GM18519 (cell line): ENCODE data around the gene TSPAN15.
"Not testable (repeated sequence)": the region's sequence is repeated elsewhere in the genome, so short reads cannot be mapped to it uniquely, and the experiment has no call there.

ENCODE experiments used
- ATAC-seq: cut with Tn5 transposase; IDR thresholded peaks from one replicate; pipeline ENCODE4 v1.9.1; 2021; ENCODE audit warnings: mild to moderate bottlenecking, moderate library complexity; ENCODE audit not compliant: unreplicated experiment, low FRiP score

The TSPAN15 gene

DNA sequence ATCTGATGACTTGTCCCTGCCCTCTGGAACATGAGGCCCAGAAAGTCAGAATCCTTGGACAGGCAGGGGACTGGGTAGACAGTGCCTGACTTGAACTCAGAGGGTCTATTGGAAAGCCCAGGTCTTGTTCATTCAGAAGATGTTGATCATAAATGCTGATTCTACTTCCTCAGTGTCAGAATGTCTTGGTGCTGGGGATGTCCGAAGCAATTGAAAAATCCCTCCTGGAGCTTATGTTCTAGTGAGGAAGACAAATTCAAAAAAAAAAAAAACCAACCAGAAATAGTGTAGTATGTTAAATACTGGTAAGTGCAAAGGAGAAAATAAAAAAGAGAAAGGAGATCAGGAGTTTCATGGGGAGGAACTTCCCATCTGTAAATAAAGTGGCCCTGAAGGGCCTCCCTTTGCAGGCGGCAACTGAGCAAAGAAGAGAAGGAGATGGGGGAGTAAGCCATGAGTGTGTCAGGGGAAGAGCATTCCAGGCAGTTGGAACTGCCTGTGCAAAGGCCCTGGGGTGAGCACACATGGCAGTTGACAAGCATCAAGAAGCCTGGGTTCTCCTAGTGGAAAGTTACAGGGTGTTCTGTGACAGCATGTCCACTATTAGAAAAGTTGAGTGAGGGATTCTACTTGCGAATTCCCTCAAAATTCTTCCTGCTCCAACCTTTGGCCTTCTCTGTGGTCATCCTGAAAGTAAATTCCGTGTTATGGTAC lies 30.7 kb downstream of the TSPAN15 start:
- no peak for ATAC-seq

DNA sequence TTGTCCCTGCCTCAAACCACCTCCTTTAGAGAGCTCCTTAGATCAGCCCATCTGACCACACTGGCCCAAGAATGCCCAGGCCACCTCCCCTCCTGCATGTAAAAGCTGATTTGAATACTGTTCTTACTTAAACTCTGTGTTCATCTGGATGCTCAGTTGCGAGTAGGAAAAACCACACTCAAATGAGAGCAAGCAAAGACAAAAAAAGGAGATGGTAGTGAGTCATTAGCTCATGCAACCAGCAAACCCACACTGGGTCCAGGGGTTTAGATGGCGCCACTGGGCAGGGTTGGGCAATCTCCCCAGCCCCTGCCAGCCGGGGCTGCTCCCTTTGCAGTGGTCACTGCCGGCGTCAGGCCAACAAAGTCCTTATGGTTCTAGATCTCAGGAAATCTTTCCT lies 32.7 kb downstream of the TSPAN15 start:
- no peak for ATAC-seq

DNA sequence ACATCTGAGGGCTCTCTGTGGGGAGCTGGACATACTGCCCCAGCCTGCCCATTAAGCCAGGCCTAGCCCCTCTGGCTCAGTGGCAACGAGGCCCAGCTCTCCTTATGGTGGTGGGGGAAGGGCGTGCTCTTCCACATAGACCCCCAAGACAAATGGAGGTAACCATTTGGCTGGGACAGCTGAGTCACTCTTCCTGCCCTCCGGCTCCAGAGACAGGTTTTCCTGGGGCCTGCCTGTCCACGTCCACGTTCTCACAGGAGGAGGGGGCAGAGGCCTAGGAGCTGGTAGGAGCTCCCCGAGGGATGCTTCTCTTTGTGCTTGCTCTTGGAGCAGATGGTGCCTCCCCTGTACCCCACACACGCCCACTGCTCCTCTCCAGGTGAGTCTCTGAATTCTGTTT lies 33.5 kb downstream of the TSPAN15 start:
- no peak for ATAC-seq

DNA sequence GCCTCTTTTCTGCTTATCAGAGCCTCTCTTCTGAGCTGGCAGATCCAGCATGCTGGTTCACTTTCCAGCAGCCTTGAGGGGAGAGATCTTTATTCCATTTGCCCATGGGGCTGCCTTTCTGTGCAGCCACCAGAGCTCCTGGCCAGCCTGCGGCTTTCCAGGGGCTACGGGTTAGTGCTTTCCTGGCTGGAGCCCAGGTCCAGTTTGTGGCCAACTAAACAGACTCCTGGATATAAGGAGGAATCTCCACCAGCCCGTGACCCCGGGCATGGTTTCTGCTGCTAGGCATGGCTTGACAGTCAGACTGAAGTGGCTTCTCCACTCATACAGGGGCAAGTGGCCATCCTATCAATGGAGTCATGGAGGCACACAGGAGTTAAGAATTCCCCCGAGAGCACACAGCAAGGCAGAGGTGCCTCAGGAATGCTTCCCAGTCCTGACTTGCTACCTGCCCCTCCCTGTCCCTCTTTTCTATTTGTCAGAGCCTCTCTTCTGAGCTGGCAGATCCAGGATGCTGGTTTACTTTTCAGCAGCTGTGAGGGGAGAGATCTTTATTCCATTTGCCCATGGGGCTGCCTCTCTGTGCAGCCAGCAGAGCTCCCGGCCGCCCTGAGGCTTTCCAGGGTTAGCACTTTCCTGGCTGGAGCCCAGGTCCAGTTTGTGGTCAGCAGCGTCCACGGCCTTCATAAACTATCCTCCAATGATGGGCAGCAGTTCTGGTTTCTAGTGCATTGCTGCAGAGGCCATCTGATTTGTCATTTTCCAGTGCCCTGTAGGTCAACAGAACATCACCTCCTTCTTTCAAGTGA lies 35.9 kb downstream of the TSPAN15 start:
- ATAC-seq = no peak

DNA sequence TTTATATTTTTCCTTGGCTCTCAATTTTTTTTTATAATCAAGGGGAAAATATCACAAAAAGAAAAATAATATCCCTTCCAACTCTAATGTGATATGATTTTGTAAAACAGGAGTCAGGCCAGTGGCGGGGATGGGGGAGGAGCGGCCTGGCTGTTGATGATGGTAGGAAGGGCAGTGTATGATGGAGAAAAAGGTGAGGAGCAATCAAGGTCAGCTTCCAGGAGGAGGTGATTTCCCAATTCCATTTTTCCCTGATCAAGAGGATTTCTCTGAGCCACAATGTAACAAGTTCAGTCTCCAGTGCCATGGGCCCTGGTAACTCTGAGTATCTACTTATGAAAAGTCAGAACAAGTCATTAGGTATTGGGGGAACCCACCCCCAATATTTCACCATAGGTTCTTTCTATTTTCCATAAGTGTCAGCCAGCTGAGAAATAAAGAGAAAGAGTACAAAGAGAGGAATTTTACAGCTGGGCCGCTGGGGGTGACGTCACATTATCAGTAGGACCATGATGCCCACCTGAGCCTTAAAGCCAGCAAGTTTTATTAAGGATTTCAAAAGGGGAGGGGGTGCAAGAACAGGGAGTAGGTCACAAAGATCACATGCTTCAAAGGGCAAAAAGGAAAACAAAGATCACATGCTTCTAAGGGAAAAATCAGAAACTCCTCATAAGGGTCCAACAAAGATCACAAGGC lies 37.0 kb downstream of the TSPAN15 start:
- not testable (repeated sequence) for ATAC-seq

DNA sequence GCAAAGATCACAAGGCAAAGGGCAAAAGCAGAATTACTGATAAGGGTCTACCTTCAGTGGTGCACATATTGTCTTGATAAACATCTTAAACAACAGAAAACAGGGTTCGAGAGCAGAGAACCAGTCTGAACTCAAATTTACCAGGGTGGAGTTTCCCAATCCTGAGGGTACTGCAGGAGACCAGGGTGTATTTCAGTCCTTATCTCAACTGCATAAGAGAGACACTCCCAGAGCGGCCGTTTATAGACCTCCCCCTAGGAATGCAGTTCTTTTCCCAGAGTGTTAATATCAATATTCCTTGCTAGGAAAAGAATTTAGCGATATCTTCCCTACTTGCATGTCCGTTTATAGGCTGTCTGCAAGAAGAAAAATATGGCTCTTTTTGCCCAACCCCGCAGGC lies 37.6 kb downstream of the TSPAN15 start:
- ATAC-seq = not testable (repeated sequence)

DNA sequence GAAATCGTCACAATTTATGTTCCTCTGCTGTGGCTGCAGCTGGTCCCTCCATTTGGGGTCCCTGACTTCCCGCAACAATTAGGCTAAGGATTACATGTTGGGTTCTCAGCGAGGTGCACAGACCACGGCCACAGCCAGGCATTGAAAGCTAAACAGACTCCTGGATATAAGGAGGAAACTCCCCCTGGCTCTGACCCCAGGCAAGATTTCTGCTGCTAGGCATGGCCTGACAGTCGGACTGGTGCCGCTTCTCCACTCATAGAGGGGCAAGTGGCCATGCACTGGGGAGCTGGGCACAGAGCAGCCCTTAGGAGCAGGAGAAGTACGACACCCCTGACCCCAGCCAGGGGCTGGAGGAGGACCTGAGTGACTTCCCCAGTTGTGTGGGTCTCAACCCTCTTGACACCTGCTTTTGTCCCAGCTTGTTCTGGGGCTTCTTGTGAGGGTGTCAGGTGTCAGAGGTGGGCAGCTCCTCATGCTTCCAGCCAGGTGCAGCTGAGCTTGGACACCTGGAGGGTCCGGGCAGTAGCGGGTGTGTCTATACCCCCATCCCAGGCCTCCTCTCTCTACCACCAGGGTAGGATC lies 38.3 kb downstream of the TSPAN15 start:
- no peak for ATAC-seq

DNA sequence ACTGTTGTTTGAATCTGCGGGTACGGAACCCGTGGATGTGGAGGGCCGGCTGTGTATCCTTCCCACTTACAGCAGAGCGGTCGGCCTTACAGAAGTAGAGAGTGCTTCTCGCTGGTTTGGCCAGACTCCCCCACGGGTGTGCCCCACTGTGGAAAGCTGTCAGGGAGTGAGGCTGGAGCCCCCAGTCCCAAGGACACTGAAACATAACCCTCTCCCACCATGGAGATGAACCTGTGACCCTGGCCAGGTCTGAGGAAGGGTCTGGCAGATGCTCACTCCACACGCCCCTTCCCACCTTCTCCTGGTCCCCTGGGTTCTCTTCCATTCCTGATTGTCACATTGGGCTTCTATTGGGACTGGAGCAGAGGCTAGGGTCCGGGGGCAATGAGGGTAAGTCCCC lies 39.6 kb downstream of the TSPAN15 start:
- ATAC-seq = no peak

DNA sequence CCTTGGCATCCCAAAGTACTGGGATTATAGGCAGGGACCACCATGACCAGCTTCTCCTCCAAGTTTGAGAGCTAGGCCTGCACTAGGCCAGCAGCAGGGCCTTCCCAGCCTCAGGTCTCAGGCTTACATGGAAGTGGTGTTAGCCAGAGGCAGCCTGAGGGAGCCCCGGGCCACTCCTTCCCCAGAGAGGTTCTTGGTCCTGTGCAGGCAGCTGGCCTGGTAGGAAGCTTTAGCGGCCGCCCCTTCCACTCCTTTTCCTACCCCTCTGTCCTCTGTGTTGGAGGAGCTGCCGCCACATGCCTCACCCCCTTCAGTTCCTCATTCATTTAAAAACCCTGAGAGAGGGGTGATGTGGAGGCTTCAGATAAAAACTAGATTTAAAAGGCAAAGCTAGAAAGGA lies 40.3 kb downstream of the TSPAN15 start:
- ATAC-seq = no peak

DNA sequence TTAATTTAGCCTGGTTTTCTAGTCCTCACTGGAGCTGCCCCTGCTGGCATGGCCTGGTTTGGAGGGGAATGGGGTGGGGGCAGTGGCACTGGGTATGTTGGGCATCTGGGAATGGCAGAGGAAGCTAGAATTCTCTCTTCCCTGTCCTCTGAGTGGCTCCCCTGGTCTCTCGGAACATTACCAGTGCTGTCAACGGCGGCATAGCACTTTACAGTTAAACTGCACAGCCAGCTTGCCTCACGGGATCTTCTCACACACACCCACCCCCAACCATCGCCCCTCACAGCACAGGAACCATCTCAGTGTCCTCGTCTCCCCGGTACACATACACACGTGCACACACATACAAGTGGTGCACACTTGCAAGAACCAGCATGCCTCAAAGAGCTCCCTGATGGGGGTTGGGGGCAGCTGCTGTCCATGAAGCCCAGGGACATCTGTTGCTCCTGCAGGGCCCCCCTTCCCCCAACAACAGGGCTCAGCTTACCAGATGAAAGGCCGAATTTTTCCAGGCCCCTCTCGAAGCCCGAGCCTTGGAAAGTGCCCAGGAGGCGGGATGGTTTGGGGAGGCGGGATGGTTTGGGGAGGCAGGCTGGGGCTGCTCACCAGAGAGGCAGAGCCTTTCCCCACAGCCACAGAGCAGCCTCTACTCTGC lies 41.0 kb downstream of the TSPAN15 start:
- no peak for ATAC-seq

DNA sequence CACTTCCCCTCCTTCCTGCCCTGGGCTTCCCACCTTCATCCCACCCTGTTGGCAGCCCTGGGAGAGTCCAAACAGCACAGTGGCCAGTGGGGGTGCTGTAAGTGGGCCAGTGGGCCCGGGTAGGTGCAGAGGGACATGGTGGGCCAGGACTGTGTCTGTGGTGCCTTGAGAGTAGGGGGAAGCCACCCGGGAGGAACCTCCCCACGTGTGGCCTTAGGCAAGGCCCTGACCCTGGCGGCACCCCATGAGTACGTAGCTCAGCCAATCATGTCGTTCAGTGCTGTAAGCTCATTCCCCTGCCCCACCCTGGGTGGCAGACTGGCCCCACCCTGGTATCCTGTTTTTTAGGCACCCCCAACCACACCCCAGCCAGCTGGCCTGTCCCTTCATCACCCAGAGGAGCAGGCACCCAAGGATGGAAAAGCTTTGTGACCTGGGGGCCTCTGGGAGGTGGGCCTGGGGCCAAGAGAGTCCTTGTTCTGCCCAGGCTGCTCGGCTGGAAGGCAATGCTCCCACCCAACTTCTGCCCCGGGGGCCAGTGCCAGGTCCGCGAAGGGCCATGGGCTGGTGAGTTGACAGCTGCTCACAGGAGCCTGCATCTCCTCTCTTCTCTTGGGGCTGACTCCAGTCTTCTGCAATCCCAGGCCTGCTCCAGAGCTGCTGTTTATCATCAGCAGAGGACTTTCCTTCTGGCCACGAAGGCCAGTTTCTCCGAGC lies 41.6 kb downstream of the TSPAN15 start:
- ATAC-seq = no peak

DNA sequence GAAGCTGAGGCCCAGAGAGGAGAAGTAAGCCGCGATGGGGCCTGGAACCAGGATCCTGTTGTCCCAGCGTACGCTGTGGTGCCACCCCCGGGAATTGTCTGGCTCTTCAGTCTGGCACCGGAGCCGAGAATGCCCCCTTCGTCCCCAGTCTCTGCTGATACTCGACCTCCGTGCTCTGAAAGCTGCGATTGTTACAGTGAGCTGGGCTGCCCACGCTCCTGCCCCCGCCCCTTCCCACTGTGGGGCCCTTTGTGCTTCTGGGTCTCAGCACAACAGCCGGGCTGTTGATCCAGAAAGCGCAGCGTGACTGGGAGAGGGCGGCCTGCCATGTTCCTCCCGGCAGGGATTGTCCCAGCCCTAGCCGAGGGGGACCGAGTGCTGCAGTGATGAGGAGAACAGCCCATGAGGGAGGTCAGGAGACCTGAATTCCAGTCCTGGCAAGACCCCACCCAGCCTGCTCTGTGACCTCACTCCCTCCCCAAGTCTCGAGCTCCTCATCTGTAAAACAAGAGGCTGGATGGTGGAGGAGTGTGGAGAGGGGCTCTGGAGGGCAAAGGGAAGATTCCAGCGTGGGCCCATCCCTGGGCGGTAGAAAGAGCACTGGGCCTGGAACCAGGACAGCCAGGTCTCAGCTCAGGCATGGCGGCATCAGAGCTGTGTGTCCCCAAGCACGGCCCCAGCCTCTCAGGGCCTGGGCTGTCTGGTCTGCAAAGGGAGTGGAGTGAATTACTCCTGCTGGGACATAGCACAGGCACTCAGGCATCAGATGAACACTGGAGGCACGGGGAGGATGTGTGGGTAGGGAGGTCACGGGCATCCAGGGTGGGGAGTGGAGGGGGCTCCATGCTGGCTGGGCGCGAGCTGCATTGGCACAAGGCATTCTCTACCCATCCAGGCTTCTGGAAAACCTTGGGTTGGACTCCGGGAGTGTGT lies 43.6 kb downstream of the TSPAN15 start:
- no peak for ATAC-seq

DNA sequence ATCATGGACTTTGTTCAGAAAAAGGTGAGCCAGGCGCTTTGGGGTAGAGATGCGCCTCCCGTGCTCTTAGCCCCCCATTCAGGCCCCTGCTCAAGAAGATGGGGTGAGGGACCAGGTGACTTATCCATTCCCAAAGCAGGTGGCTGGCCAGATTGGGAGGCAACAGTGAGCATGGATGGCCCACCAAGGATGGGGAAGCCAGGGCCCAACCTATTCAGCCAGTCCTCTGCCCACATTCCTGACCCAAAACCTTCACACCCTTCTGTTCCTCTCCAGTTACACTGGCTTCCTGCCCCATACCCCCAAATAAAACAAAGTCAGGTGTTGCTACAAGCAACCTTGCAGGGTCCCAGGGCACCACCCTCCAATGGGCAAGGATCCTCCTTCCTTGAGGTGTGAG lies 44.4 kb downstream of the TSPAN15 start:
- no peak for ATAC-seq

DNA sequence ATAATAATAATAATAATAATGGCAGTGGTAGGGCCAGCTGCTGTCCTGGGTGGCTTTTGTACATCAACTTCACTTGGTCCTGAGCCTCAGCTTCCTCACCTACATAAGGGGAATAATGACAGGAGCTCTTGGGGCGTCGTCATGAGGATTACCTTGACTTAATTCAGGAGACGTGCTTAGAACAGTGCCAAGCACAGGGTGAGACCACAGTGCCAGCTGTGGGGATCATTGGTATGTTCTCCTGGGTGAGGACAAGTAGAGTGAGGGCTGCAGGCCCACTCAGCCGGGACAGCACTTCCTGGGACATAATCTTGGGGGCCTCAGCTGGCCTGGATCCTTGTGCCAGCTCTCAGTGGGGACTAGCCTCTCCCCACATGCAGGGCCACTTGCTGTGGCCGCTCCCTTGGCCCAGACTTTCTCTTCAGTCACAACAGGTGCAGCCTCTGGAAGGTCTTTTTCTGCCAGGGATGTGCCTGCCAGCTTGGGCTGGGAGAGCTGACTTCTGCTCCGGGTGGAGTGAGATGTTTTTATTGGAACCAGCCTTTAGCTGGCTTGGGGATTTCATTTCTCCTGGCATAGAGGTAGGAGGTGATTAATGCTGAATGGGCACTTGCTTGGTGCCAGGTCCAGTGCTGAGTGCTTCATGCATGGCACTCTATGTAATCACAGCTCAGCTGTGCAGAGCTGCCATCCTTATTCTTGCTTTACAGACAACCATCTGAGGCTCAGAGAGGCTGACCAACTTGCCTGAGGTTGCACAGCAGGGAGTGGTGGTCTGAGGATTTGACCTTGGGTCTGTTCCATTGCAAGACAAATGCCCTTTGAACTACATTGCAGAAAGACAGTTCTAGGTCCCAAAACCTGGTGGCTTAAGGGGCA lies 45.3 kb downstream of the TSPAN15 start:
- ATAC-seq = no peak

DNA sequence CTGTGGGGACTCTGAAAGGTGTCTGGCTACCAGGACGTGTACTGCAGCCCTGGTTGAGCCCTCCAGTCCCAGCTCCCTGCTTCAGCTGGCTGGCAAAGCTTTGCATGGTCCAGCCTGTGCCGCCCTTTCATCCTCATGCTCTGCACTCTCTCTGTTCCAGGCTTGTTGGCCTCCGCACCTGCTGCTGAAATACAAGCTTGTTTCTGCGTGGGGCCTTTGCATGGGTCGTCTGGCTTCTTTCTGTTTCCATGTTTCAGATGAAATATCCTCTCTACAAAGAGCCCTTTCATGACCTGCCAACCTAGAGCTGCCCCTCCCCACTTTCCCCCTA lies 45.9 kb downstream of the TSPAN15 start:
- no peak for ATAC-seq

DNA sequence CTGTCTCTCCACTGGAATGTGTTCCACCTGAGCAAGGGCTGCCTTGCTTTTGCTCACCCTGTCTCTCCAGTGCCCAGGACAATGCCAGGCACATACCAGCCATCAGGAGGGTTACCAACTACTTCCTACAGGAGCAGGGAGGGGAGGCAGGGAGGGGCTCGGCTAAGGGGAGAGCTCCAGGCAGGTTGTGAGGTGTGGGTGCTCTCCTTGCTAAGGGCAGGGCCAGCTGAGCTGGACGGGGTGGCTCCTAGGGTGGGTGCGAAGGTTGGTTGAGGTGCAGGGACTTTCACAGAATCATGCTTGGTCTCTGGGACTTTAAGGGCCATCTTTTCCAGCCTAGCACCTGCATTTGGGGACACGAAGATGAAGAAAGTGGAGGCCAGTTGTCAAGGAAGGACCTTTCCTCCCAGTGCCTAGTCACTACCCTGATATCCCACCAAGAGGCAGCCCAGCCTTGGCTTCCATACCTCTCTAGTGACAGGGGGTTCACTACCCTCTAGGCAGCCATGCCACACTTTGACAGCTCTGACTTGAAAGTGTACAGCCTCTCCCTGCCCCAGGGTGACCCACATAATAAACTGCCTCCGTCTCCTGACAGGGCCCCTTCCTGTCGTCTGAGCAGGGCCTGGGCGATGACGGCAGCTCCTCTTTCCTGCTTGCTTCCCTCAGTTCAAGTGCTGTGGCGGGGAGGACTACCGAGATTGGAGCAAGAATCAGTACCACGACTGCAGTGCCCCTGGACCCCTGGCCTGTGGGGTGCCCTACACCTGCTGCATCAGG lies 46.5 kb downstream of the TSPAN15 start:
- ATAC-seq = no peak

DNA sequence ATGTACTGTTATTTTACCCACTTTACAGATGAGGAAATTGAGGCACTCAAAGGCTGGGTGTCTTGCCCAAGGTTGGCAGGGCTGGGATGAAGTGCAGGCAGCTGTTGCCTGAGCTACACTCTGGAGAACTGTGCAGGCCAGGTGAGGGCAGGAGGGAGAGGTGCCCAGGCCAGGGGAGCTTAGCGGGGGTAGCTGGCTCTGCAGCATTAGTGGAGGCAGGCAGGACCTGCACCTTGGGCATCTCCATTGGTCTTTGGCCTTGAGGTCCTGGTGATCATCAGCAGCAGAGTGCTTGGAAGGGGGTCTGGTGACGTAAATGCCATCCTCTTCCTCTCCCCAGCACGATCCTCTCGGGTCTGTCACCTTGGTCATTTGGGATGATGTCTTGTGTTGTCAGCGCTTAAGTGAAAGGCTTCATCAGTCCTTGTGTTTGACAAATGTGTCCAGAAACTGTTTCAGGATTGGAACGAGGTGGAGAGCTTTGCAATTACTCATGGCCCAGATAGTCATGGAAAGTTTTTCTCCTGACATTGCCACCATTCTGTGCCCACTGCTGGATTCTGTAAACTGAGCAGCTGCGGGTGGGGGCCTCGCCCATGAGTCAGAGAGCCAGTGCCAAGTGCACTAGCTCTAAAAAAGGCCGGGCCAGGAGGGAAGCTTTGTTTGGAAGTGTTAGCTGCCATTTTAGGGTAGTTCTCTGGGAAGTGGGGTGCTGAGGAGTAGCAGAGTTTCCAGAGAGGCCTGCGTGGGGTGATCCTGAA lies 47.6 kb downstream of the TSPAN15 start:
- no peak for ATAC-seq
